ENCODE measurements around the gene BHLHE23. TPM values are rescaled to one million over a fixed set of nuclear protein-coding genes. Genes with fewer than 3 reads are reported as not detected.

Gene BHLHE23
- total RNA-seq, result not detected
- long read RNA-seq, result 0 reads

GRCh38 chr20:63006540-63007359 lies at the start of gene BHLHE23:
TSS of gene BHLHE23 (minus strand) at chr20:63006964. CDS start at chr20:63006774, 190 bp downstream.
- intact Hi-C loops (cut with DNase I), result loop anchor here (5.0 kb wide), 1 partner anchor 104 kb away; no protein-coding TSS in a partner anchor
- DNase-seq (ENCODE audit: low spot score), result no peak

- intact Hi-C loops (cut with DNase I), result loop anchor here (2.0 to 10.0 kb wide), 2 partner anchors 123 to 319 kb away; no protein-coding TSS in a partner anchor
- peak; percentile 66 for DNase-seq (ENCODE audit: low spot score)
Observed at GRCh38 chr20:63055575-63056235, 48.9 kb upstream of the BHLHE23 start.

DNA sequence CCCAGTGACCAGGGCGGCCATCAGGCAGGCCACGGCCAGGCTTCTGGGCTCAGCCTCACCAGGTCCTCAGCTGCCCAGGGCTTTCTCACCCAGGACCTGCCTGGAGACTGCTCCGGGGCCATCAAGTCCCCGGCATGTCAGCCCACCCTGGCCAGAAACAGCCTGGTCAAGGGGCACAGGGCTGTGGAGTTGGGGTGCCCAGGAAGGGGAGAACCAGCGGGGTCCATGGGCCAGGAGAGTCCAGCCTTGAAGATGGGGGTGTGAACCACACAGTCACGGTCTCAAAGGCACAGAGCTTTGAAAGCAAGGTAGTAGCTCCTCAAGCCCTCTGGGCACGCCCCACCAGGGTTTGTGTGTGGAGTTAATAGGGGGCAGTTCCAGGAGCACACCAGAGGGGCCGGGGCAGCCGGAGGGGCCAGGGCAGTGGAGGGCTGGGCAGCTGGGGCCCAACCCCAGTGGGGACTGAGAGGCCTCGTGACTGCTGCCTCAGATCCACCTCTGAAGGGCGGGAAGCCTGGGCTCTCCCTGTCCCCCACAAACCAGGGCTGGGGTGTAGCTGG lies 48.0 kb upstream of the BHLHE23 start:
- intact Hi-C loops (cut with DNase I), result loop anchor here (10.0 kb wide), 1 partner anchor 320 kb away; no protein-coding TSS in a partner anchor
- DNase-seq (ENCODE audit: low spot score), result peak; percentile 63

DNA sequence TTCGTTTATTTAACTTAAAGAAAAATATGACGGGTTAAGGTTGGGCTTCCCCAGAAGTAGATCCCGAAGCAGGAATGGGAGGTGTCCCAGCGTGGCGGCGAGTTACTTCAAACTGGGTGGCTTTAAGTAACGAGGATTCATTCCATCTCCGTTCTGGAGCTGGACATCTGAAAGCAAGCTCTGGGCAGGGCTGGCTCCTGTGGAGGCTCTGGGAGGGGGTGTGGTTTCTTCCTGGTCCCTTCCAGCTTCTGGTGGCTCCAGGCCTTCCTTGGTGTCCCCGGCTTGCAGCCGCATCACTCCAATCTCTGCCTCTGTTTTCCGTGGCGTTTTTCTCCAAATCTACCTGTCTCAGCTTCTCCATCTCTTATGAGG lies 47.3 kb upstream of the BHLHE23 start:
- DNase-seq (ENCODE audit: low spot score), result peak; percentile 50
- intact Hi-C loops (cut with DNase I), result loop anchor here (10.0 kb wide), 1 partner anchor 321 kb away; no protein-coding TSS in a partner anchor

DNA sequence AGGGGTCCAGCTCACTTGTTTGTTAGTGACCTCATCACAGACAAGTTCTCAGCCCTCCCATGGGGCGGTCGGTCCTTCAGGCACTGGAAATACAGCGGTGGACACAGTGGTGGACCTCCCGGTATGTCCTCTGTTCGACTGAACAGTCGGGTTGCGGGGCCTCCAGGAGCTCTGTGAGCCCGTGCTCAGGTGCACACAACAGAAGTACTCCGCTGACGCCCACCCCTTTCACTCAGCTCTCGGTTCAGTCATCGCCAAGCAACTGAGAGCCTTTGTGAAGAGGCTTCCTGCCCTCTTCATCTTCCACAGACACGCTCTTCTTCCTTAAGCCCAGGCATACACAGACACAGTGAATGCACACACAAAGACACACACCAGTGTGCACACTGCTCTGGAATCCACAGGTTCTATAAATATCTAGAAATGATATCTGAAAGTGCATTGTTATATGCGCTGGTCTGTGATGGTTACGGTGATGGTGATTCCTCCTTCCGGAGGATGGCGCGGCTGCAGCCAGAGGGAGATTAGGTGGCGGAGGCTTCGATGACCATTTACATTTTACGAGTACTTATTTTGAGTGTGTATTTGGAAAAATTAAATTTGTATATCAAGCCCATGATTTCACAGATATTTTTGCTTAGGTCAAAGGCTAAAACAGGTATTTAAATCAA lies 46.8 kb upstream of the BHLHE23 start:
- intact Hi-C loops (cut with DNase I), result loop anchor here (10.0 kb wide), 1 partner anchor 321 kb away; no protein-coding TSS in a partner anchor
- peak; percentile 41 for DNase-seq (ENCODE audit: low spot score)

DNA sequence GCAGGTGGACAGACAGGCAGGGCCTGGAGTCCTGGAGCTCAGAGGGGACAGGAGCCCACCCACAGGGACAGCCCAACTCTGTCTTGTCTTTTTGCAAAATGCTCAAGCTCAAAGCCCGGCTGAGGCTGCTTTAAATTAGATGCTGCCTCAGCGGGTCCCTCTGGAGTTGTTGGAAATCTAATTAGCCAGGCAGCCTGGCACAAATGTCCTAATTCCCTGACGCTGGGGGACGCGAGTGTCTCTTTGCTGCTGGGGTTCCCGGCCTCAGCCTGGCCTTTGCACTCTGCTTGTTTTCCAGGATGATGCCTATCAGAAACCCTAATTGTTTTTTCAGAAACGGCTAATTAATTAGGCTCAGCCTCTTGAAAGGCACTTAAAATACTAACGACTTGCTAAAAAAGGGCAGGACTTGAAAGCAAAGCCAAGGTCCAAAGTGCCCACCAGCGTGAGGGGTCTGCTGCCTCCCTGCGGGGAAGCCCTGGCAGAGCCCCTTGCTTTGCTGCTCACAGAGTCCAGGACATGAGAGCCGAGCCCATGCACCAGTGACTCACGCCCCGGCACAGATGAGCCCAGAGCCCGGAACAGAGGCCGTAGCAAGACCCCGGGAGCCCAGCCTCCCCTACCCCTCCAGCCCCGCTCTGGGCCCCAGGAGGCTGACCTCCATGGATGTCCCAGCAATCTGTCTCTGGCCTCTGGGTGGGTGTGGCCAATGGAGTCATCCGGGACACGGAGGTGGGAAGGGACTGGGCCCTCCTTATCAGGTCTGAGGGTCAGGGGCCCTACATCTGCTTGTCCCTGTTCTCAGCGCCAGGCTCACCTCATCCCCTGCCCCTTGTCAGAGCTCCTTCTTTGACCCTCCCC lies 46.0 kb upstream of the BHLHE23 start:
- intact Hi-C loops (cut with DNase I), result loop anchor here (10.0 kb wide), 1 partner anchor 322 kb away; no protein-coding TSS in a partner anchor
- DNase-seq (ENCODE audit: low spot score), result peak; percentile 47

DNA sequence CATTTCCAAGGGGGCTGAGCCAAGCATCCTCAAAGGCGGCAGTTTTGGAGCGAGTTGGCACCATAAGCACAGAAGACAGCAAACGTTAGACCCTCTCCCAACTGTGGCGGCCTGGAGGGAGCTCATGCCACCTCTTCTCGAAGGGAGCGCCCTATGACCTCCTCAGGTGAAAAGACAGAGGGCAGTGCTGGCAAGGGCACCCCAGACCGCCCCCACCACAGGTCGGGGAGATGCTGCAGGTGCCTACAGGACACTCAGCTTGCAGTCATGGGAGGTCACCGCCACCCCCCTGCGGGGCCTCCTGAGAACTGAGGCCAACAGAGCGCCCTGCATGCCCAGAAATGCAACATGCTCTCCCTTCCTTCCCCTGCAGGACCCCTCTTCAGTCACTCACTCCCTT lies 45.1 kb upstream of the BHLHE23 start:
- DNase-seq (ENCODE audit: low spot score), result no peak
- intact Hi-C loops (cut with DNase I), result loop anchor here (10.0 kb wide), 1 partner anchor 323 kb away; no protein-coding TSS in a partner anchor

DNA sequence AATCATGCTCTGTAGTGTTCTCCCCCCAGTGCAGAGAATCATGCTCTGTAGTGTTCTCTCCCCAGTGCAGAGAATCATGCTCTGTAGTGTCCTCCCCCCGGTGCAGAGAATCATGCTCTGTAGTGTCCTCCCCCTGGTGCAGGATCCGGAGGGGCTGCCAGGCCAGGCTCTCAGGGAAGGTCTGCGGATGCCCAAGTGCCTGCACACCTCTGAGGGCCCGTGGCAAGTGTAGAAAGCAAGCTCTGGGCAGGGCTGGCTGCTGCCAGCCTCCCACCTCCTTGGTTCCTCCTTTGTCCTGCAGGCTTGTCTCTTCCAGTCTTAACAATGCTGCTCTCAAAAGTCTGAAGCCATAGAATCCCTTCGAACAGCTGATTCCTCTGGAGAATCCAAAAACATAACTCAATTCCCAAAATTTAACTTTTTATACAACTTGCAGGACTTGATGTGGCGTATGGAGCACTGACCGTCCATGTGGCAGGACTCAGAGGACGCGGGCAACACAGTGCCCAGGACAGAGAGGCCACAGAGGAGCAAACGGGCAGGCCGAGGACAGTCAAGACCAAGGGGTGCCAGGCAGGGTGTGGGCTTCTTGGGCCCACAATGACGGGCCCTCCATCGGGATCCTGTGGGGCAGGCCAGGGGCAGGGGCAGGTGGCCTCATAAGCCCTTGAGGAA lies 44.6 kb upstream of the BHLHE23 start:
- no peak for DNase-seq (ENCODE audit: low spot score)
- intact Hi-C loops (cut with DNase I), result loop anchor here (10.0 kb wide), 1 partner anchor 323 kb away; no protein-coding TSS in a partner anchor

- no peak for DNase-seq (ENCODE audit: low spot score)
- intact Hi-C loops (cut with DNase I), result loop anchor here (10.0 kb wide), 1 partner anchor 324 kb away; no protein-coding TSS in a partner anchor
Observed at GRCh38 chr20:63050406-63050805, 43.6 kb upstream of the BHLHE23 start.

DNA sequence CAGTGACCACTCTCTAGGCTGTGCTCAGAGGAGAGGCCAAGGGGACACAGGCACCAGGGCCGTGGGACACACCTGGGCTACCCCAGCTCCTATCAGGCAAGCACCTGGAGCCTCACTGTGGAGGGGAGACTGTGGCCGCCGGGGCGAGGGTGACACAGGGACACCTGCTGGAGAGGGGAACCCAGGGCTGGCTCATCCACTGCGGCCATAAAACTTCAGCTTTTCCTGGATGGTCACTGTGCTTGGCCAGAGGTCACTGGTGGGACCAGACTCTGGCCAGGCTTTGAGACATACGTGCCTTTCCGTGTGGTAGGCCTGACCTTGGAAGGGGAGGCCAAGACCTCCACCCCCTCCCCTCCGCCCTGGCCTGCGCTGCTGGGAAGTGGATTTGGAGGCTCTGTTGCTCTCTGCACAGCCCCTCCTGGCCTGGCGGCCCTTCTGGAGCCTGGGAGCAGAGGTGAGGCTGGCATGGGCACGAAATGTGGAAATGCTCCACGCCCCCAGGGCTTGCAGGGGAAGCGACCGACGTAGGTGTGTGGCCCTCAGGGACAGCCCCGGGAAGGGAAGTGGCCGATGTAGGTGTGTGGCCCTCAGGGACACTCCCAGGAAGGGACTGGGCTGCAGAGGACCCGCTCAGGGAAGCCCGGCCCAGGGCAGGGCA lies 42.9 kb upstream of the BHLHE23 start:
- DNase-seq (ENCODE audit: low spot score), result no peak

DNA sequence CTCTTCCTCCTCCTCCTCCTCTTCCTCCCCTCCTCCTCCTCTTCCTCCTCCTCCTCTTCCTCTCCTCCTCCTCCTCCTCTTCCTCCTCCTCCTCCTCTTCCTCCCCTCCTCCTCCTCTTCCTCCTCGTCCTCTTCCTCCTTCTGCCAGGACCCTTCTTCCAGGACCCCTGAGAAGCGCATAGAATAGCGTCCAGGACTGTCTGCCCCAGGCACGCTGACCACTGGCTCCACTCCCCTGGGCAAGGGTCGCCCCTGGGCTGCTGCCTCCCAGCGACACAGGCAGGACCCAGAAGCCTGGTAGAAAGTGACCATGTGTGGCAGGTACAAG lies 42.4 kb upstream of the BHLHE23 start:
- intact Hi-C loops (cut with DNase I), result no loop called here
- no peak for DNase-seq (ENCODE audit: low spot score)

More for the DNA sequence above, 42.9 kb upstream of the BHLHE23 start:
- intact Hi-C loops (cut with DNase I), result loop anchor here (10.0 kb wide), 1 partner anchor 325 kb away; no protein-coding TSS in a partner anchor

DNA sequence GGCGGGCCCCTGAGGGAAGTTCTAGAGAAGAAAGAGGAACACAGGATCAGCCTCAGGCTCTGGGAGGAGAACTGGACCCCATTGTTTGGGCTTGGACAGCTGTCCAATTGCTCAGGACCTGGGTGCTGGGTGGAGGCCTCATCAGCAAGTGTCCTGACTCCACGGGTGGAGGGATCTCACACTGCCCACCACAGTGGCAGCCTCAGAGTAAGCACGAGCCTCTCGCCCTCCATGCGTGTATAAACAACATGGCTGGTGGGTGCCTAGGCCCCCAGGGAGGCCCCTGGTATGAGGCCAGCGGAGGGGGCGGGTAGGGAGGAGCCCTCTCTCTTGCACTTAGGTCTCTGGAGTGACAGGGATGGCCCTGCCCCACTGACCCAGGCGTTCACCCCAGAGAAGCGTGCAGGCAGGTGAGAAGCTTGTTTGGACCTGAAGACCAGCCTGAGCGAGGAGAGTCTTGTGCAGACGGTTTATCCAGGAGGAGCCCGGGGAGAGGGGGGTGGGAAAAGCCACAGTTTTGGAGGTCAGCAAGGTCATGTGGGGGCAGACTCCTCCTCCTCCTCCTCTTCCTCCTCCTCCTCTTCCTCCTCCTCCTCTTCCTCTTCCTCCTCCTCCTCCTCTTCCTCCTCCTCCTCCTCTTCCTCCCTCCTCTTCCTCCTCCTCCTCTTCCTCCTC lies 41.9 kb upstream of the BHLHE23 start:
- intact Hi-C loops (cut with DNase I), result no loop called here
- DNase-seq (ENCODE audit: low spot score), result no peak

GRCh38 chr20:63047946-63048345 lies 41.2 kb upstream of the BHLHE23 start:
- intact Hi-C loops (cut with DNase I), result no loop called here
- no peak for DNase-seq (ENCODE audit: low spot score)

DNA sequence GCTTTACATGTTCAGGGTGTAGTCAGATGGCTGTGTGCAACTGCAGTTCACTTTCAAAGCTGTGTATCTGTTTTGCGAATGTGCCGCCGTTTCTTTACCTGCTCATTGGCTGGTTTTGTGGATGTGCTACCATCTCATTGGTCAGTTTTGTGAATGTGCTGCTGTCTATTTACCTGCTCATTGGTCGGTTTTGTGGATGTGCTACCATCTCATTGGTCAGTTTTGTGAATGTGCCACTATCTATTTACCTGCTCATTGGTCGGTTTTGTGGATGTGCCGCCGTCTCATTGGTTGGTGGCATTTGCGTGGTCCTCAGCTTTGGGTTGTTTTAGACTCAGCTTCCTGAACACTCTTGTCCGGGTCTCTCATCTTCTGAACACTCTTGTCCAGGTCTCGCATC lies 40.5 kb upstream of the BHLHE23 start:
- no peak for DNase-seq (ENCODE audit: low spot score)
- intact Hi-C loops (cut with DNase I), result no loop called here

- no peak for DNase-seq (ENCODE audit: low spot score)
- intact Hi-C loops (cut with DNase I), result no loop called here
Observed at GRCh38 chr20:63046841-63047240, 40.1 kb upstream of the BHLHE23 start.

- intact Hi-C loops (cut with DNase I), result no loop called here
- no peak for DNase-seq (ENCODE audit: low spot score)
Observed at GRCh38 chr20:63045991-63046390, 39.2 kb upstream of the BHLHE23 start.

DNA sequence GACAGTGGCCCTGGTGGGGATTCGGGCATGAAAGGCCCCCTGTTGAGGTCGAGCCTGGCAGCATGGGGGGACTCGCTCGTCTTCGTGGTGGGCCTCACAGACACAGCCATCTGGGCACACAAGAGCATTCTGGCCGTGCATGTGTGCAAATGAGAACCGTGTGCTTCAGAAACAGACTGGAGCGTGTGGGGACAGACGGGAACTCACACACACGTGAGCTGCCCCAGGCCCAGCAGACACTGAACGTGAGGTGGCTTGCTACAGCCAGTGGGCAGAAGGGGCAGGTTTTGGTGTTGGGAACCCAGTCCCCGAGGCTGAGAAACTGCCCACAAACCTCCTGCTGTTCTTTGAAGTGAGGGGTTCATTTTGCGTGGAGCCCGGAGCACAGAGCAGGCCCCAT lies 38.6 kb upstream of the BHLHE23 start:
- DNase-seq (ENCODE audit: low spot score), result no peak
- intact Hi-C loops (cut with DNase I), result no loop called here
